Neural crest cell (in vitro differentiated cells): ENCODE results near the gene OSBPL7. TPM values are rescaled to one million over a fixed set of nuclear protein-coding genes. Genes with fewer than 3 reads are reported as not detected.

Experiments
- DNase-seq: peaks from one replicate; pipeline ENCODE4 v3.0.0; 2021; ENCODE audit warnings: low read depth, mixed read lengths, low spot score
- H3K27ac Mint-ChIP-seq: one replicate; pipeline ENCODE4 v1.8.0; 2021; ENCODE audit warnings: mild to moderate bottlenecking, mixed read lengths; ENCODE audit not compliant: unreplicated experiment
- H3K27me3 Mint-ChIP-seq: 2 replicates; pipeline ENCODE4 v1.8.0; 2021; ENCODE audit warnings: low read depth, mild to moderate bottlenecking, mixed read lengths
- H3K36me3 Mint-ChIP-seq: 2 replicates; pipeline ENCODE4 v1.8.0; 2021; ENCODE audit warnings: low read depth, mild to moderate bottlenecking, mixed read lengths
- H3K4me1 Mint-ChIP-seq: 2 replicates; pipeline ENCODE4 v1.8.0; 2021; ENCODE audit warnings: mixed read lengths
- H3K4me3 Mint-ChIP-seq: one replicate; pipeline ENCODE4 v1.8.0; 2021; ENCODE audit warnings: mild to moderate bottlenecking, mixed read lengths
- H3K9me3 Mint-ChIP-seq: 2 replicates; pipeline ENCODE4 v1.8.0; 2021; ENCODE audit warnings: mixed read lengths
- total RNA-seq: library from RNA; stranded (reverse); gene quantifications from 2 replicates; pipeline ENCODE4 v1.2.1, GENCODE V29; 2021
- TF ChIP-seq, protein P1 (sequence below): fragments of 200-600 bp; sonication (generic); conservative IDR thresholded peaks from 2 replicates; pipeline ENCODE4 v1.5.0; 2021; ENCODE audit warnings: antibody characterized with exemption, mild to moderate bottlenecking

OSBPL7 gene
- total RNA-seq, 1 donor from 2014 or later, result 14.3 TPM

DNA sequence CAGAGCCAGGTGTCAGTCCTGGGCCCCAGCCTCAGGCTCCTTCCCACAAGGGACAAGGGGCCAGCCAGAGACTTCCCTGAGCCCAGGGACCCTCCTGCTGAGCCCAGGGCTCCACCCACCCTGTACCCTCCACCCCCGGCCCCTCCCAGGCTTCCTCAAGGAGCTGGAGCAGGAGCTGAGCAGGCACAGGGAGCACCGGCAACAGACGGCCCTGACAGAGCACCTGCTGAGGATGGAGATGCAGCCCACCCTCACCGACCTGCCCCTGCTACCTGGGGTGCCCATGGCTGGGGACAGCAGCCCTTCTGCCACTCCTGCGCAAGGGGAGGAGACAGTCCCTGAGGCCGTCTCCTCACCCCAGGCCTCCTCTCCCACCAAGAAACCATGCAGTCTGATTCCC lies 15.0 kb upstream of the OSBPL7 start:
- H3K4me1 Mint-ChIP-seq, result peaks cover 33% of the 10 kb centered on the region
- no peak overlapping the region for H3K27ac Mint-ChIP-seq
- peaks cover 5% of the 10 kb centered on the region for H3K27me3 Mint-ChIP-seq
- TF ChIP-seq, protein P1, sequence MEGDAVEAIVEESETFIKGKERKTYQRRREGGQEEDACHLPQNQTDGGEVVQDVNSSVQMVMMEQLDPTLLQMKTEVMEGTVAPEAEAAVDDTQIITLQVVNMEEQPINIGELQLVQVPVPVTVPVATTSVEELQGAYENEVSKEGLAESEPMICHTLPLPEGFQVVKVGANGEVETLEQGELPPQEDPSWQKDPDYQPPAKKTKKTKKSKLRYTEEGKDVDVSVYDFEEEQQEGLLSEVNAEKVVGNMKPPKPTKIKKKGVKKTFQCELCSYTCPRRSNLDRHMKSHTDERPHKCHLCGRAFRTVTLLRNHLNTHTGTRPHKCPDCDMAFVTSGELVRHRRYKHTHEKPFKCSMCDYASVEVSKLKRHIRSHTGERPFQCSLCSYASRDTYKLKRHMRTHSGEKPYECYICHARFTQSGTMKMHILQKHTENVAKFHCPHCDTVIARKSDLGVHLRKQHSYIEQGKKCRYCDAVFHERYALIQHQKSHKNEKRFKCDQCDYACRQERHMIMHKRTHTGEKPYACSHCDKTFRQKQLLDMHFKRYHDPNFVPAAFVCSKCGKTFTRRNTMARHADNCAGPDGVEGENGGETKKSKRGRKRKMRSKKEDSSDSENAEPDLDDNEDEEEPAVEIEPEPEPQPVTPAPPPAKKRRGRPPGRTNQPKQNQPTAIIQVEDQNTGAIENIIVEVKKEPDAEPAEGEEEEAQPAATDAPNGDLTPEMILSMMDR, result no peak
- DNase-seq, result no peak
- H3K4me3 Mint-ChIP-seq, result no peak overlapping the region
- no peaks in the 10 kb centered on the region for H3K9me3 Mint-ChIP-seq
- no peaks in the 10 kb centered on the region for H3K36me3 Mint-ChIP-seq

DNA sequence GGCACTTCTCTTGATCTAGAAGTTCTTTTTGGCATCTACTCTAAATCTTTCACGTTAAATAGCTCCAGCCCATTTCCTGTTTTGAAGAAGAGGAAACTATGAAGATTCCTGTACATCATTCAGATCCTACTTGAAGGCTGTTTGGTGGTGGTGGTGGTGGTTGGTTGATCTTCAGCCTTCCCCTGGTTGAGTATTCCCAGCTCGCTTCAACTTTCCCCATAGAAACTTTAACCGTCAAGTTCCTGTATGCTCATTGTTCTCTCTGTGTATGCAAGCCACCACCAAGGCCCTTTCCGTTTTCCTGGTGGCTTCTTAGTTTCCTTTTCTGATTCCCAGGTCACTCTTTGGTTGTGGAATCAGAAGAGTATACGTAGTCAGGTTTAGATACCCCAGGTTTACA lies 13.2 kb upstream of the OSBPL7 start:
- DNase-seq, result no peak
- H3K27me3 Mint-ChIP-seq, result peaks cover 3% of the 10 kb centered on the region
- H3K27ac Mint-ChIP-seq, result no peak overlapping the region
- no peaks in the 10 kb centered on the region for H3K9me3 Mint-ChIP-seq
- peak overlapping the region; percentile 62 for H3K4me3 Mint-ChIP-seq
- H3K36me3 Mint-ChIP-seq, result no peaks in the 10 kb centered on the region
- peaks cover 34% of the 10 kb centered on the region for H3K4me1 Mint-ChIP-seq
- TF ChIP-seq, protein P1, result no peak

DNA sequence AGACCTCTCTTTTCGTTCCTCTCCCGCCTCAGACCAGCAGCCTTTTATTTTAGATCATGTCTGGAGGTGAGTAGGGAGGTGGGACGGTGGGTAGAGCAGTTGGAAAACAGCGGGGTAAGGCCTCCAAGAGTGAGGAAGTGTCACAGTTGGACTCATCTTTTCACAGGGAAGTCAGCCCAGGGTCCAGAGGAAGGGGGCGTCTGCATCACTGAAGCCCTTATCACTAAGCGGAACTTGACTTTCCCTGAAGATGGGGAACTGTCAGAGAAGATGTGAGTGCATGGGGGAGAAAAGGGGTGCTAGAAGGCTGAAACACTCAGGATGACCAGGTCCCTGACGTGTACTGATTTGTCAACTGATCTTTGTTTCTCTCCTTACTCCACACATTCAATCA lies 10.3 kb upstream of the OSBPL7 start:
- no peaks in the 10 kb centered on the region for H3K36me3 Mint-ChIP-seq
- H3K27me3 Mint-ChIP-seq, result peaks cover 3% of the 10 kb centered on the region
- H3K4me3 Mint-ChIP-seq, result peak overlapping the region; percentile 93
- peak overlapping the region; percentile 92 for H3K27ac Mint-ChIP-seq
- TF ChIP-seq, protein P1, result no peak
- H3K4me1 Mint-ChIP-seq, result peaks cover 29% of the 10 kb centered on the region
- no peak for DNase-seq
- no peaks in the 10 kb centered on the region for H3K9me3 Mint-ChIP-seq

DNA sequence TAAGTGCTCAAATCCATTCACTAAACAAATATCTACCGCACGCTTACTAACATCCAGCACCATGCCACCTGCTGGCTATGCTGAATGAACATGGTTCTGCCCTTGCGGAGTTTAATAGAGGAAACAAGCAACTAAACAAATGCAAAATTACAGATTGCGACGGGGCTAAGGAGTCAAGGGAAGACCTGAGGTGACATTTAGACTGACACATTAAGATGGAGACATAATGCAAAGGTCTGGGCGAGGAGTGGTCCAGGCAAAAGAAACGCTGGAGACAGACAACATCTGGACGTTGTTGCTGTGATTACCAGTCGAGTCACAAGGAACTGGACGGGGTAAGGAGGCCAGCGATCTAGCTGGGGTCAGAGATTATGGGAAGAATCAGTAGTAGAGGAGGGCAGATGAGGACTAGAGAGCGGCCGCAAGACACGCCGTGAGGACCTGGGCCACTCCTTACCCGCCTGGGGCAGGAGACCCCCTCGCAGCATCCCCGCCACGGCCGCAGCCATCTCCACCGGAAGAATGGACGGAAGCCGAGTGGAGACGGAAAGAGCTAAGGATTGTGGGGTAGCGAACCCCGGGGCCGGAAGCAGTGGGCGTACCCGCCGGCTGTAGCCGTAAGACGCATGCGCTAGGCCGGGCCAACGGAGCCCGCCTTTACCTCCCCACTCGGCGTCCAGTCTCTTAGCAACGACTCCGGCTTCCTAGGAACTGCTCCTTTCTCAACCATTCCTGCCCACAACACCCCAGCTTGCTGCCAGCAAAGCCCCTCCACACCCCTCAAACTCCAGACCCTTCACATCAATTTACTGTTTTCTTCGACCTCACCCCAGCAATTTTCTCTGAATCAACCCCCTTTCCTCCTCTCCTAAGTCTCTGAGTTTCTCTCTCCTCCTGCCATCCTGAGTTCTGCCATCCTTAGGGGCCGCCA lies 9.7 kb upstream of the OSBPL7 start, which contains the start of the genes LRRC46 and MRPL10:
TSS of gene LRRC46 (plus strand) at position 668 of the 931 bp plus-strand sequence. CDS start 320 bp downstream, outside the sequence.
TSS of gene MRPL10 (minus strand) at position 539 of the 931 bp plus-strand sequence. CDS start at position 509, 30 bp downstream.
- peaks cover 4% of the 10 kb centered on the region for H3K36me3 Mint-ChIP-seq
- no peaks in the 10 kb centered on the region for H3K9me3 Mint-ChIP-seq
- peaks cover 3% of the 10 kb centered on the region for H3K27me3 Mint-ChIP-seq

DNA sequence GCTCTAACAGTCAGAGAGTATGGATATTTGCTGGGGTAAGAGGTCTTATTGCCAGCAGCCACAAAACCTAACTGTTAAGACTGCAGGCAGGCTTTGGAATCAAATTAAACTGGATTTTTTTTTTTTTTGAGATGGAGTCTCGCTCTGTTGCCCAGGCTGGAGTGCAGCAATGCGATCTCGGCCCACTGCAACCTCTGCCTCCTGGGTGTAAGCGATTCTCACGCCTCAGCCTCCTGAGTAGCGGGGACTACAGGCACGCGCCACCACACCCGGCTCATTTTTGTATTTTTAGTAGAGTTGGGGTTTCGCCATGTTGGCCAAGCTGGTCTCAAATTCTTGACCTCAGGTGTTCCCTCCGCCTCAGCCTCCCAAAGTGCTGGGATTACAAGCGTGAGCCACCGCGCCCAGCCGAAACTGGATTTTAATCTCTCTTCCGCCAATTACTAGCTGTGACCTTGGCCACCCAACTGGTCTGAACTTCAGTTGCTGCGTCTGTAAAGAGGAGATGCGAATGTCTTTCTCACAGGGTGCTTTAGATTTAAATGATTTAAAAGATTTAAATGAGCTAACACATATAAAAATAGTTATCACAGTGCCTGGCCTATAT lies 8.9 kb upstream of the OSBPL7 start:
- H3K27me3 Mint-ChIP-seq, result peaks cover 3% of the 10 kb centered on the region
- no peaks in the 10 kb centered on the region for H3K9me3 Mint-ChIP-seq
- TF ChIP-seq, protein P1, result no peak
- peak overlapping the region; percentile 93 for H3K4me3 Mint-ChIP-seq
- H3K4me1 Mint-ChIP-seq, result peaks cover 29% of the 10 kb centered on the region
- no peak for DNase-seq
- H3K36me3 Mint-ChIP-seq, result peaks cover 7% of the 10 kb centered on the region
- no peak overlapping the region for H3K27ac Mint-ChIP-seq

More for the DNA sequence above, 9.7 kb upstream of the OSBPL7 start, which contains the start of the genes LRRC46 and MRPL10:
- peak within 1 kb of the TSS; percentile 93 for H3K4me3 Mint-ChIP-seq
- DNase-seq, result peak; percentile 94
- TF ChIP-seq, protein P1, result peak; percentile 62
- H3K27ac Mint-ChIP-seq, result peak within 1 kb of the TSS; percentile 92
- H3K4me1 Mint-ChIP-seq, result peaks cover 29% of the 10 kb centered on the region
